NB4 (cell line): ENCODE results near the gene CELSR1.

Experiments
- CTCF ChIP-seq: IDR thresholded peaks from one replicate; pipeline ENCODE4 v1.5.1; 2012; ENCODE audit warnings: low read depth, low read length
- MAX ChIP-seq: IDR thresholded peaks from 2 replicates; pipeline ENCODE4 v1.6.1; 2011; ENCODE audit warnings: low read depth, low read length
- MYC ChIP-seq: IDR thresholded peaks from 2 replicates; pipeline ENCODE4 v1.6.1; 2011; ENCODE audit warnings: low read depth, low read length
- POLR2A ChIP-seq: IDR thresholded peaks from 2 replicates; pipeline ENCODE4 v1.6.1; 2011; ENCODE audit warnings: mild to moderate bottlenecking; ENCODE audit not compliant: insufficient read length; ENCODE audit errors: extremely low read depth

GRCh38 chr22:46455446-46455845, 82.0 kb downstream of the CELSR1 start:
- no peak for TF ChIP-seq CTCF
- TF ChIP-seq POLR2A, result no peak
- TF ChIP-seq MYC, result no peak
- no peak for TF ChIP-seq MAX
